GM12878 (cell line): ENCODE data around the gene CD248. TPM values are rescaled to one million over a fixed set of nuclear protein-coding genes. Genes with fewer than 3 reads are reported as not detected.

ENCODE experiments used
- BRCA1 ChIP-seq: IDR thresholded peaks from 2 replicates; pipeline ENCODE4 v1.6.1; 2011; ENCODE audit warnings: low read depth, low read length, improper control_type of control experiment
- CHD2 ChIP-seq: IDR thresholded peaks from 2 replicates; pipeline ENCODE4 v1.6.1; 2011; ENCODE audit warnings: low read depth, low read length, improper control_type of control experiment, borderline replicate concordance
- PRDM15 ChIP-seq: fragments of 450-650 bp; formaldehyde crosslinking; IDR thresholded peaks from 2 replicates; pipeline ENCODE4 v1.4.0; 2020; ENCODE audit warnings: mild to moderate bottlenecking, moderate library complexity
- RBBP5 ChIP-seq: fragments of 200-600 bp; sonication (generic); conservative IDR thresholded peaks from 2 replicates; pipeline ENCODE4 v1.6.1; 2016
- ZBTB4 ChIP-seq: fragments of 450-650 bp; formaldehyde crosslinking; IDR thresholded peaks from 2 replicates; pipeline ENCODE4 v1.4.0; 2022; ENCODE audit warnings: mild to moderate bottlenecking, moderate library complexity
- polyA plus RNA-seq, 11 experiments: library from polyadenylated mRNA; depleted of rRNA in 4 of 11; unstranded in 6 of 11; stranded (reverse) in 5 of 11; fragments of >200 nt; fragmentation: Nextera tagmentation in 4 of 11; fragmentation: Illumina TruSeq in 1 of 11; extraction: Ambion mirVana in 4 of 11; extraction: Trizol in 1 of 11; gene quantifications; 1 replicate in 1 of 11; 2 replicates in 10 of 11; pipeline versions ENCODE4 v1.2.1 to v1.2.3, GENCODE V29; 2011 to 2016; ENCODE audit warnings: inconsistent platforms in 2 of 11, missing spikeins in 2 of 11, low read depth in 1 of 11
- total RNA-seq, 4 experiments: library from RNA; depleted of rRNA in 3 of 4; stranded (reverse); fragments of >200 nt in 3 of 4; fragmentation: Illumina TruSeq in 1 of 4; extraction: Trizol in 1 of 4; gene quantifications; 2 replicates each; pipeline versions ENCODE4 v1.2.1 to v1.2.3, GENCODE V29; 2013 to 2021

The CD248 gene
- total and polyA plus RNA-seq, 10 of the 15 experiments (the other 5 are each of a cell fraction or from before 2014, with no cell fraction given) = 0.10 to 0.21 (median 0.20) TPM; not detected in 7

GRCh38 chr11:66365166-66365565 is 48.3 kb upstream of the CD248 start (continued):
- TF ChIP-seq PRDM15 = no peak
- no peak for TF ChIP-seq BRCA1
- TF ChIP-seq CHD2 = no peak
- TF ChIP-seq ZBTB4 = no peak
- no peak for TF ChIP-seq RBBP5
